GM19372 (cell line): ENCODE measurements around the gene SYT6.
"Not testable (repeated sequence)": the region's sequence is repeated elsewhere in the genome, so short reads cannot be mapped to it uniquely, and the experiment has no call there.

Source experiments
- ATAC-seq: cut with Tn5 transposase; IDR thresholded peaks from one replicate; pipeline ENCODE4 v1.9.1; 2021; ENCODE audit warnings: mild to moderate bottlenecking, low read depth, moderate library complexity; ENCODE audit not compliant: unreplicated experiment

SYT6 gene

GRCh38 chr1:114077188-114077587 is 76.5 kb downstream of the SYT6 start:
- no peak for ATAC-seq

GRCh38 chr1:114076308-114076707 is 77.4 kb downstream of the SYT6 start:
- ATAC-seq = no peak

GRCh38 chr1:114075546-114076242 is 78.0 kb downstream of the SYT6 start:
- no peak for ATAC-seq

GRCh38 chr1:114075105-114075504 is 78.6 kb downstream of the SYT6 start:
- ATAC-seq = no peak

- ATAC-seq = no peak
Observed at GRCh38 chr1:114072246-114072645, 81.4 kb downstream of the SYT6 start.

- ATAC-seq = not testable (repeated sequence)
Observed at GRCh38 chr1:114069762-114070161, 83.9 kb downstream of the SYT6 start.

- ATAC-seq = not testable (repeated sequence)
Observed at GRCh38 chr1:114068684-114069083, 85.0 kb downstream of the SYT6 start.

GRCh38 chr1:114065671-114066070 is 88.0 kb downstream of the SYT6 start:
- ATAC-seq = not testable (repeated sequence)

- no peak for ATAC-seq
Observed at GRCh38 chr1:114063544-114063943, 90.1 kb downstream of the SYT6 start.

GRCh38 chr1:114062477-114063099 is 91.1 kb downstream of the SYT6 start:
- no peak for ATAC-seq

- no peak for ATAC-seq
Observed at GRCh38 chr1:114061121-114061830, 92.4 kb downstream of the SYT6 start.

- ATAC-seq = not testable (repeated sequence)
Observed at GRCh38 chr1:114058236-114058635, 95.4 kb downstream of the SYT6 start.

- no peak for ATAC-seq
Observed at GRCh38 chr1:114054148-114054547, 99.5 kb downstream of the SYT6 start.

- no peak for ATAC-seq
Observed at GRCh38 chr1:114048232-114048631, 105.4 kb downstream of the SYT6 start.

GRCh38 chr1:114043548-114043947 is 110.1 kb downstream of the SYT6 start:
- no peak for ATAC-seq

- ATAC-seq = no peak
Observed at GRCh38 chr1:114043054-114043453, 110.6 kb downstream of the SYT6 start.

- ATAC-seq = no peak
Observed at GRCh38 chr1:114040273-114041015, 113.2 kb downstream of the SYT6 start.
